Activated CD4-positive, alpha-beta memory T cell treated with anti-CD3 and anti-CD28 coated beads for 36 hours (primary cell): ENCODE measurements around the gene SUPT3H. TPM values are rescaled to one million over a fixed set of nuclear protein-coding genes. Genes with fewer than 3 reads are reported as not detected.

ENCODE experiments used
- CTCF ChIA-PET: fragments of 350-600 bp; sonication (Branson Sonifier 250); formaldehyde crosslinking; loops from one replicate; lab custom pipeline; 2021; ENCODE audit warnings: antibody characterized with exemption, inconsistent platforms; lab: Charles Lee
- POLR2A ChIA-PET: fragments of 350-600 bp; sonication (Branson Sonifier 250); formaldehyde crosslinking; loops from one replicate; lab custom pipeline; 2021; ENCODE audit warnings: antibody characterized with exemption; lab: Charles Lee
- DNase-seq: peaks from one replicate; pipeline ENCODE4 v3.0.0-alpha.2; 2020
- H3K27ac Mint-ChIP-seq: one replicate; pipeline ENCODE4 v1.8.0; 2021; ENCODE audit warnings: mixed read lengths
- H3K27me3 Mint-ChIP-seq: one replicate; pipeline ENCODE4 v1.8.0; 2021; ENCODE audit warnings: mixed read lengths
- H3K36me3 Mint-ChIP-seq: one replicate; pipeline ENCODE4 v1.8.0; 2021; ENCODE audit warnings: mixed read lengths
- H3K4me1 Mint-ChIP-seq: one replicate; pipeline ENCODE4 v1.8.0; 2021; ENCODE audit warnings: low read depth, mixed read lengths
- H3K4me3 Mint-ChIP-seq: one replicate; pipeline ENCODE4 v1.8.0; 2021; ENCODE audit warnings: mild to moderate bottlenecking, mixed read lengths
- H3K9me3 Mint-ChIP-seq: one replicate; pipeline ENCODE4 v1.8.0; 2021; ENCODE audit warnings: mixed read lengths
- intact Hi-C: fragments of 100-400 bp; cut with micrococcal nuclease; formaldehyde crosslinking; loops from one replicate; pipeline ENCODE4 v1.15.1; 2023
- total RNA-seq, 2 experiments: library from RNA; stranded (reverse); gene quantifications; one replicate each; pipeline ENCODE4 v1.2.3, GENCODE V29; 2021

SUPT3H gene
- total RNA-seq, 2 experiments from 2014 or later, result 17.4 to 18.2 TPM

DNA sequence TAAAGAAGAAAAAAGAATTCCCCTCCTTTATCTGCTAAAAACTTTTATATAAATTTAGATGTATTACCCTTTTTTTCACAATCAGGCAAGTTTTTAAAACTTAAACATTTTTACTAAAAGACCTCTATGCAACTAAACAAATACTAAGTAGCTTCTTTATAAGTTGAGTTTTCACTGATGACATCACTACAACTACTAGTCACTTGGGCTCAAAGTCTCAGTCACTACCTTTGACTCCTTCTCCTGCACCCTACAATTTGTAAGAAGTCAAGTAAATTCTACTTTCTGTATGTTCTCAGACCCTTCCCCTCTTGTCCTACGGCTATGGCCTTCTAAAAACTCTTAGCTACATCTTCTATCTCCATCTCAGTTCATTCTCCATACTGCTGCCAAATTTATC, 11.2 kb downstream of the SUPT3H start:
- Mint-ChIP-seq H3K9me3 (no peaks in the 10 kb centered on the region), H3K4me1 (peaks cover 10% of the 10 kb centered on the region), H3K27me3 (no peaks in the 10 kb centered on the region), H3K27ac (no peak overlapping the region), H3K4me3 (no peak overlapping the region), H3K36me3 (peaks cover 13% of the 10 kb centered on the region)
- ChIA-PET CTCF (interaction anchor here (2.7 kb wide), 1 partner anchor 711 kb away, joined by 10 read pairs; no protein-coding TSS in a partner anchor), POLR2A (no interaction called here)
- intact Hi-C loops, result no loop called here
- no peak for DNase-seq

DNA sequence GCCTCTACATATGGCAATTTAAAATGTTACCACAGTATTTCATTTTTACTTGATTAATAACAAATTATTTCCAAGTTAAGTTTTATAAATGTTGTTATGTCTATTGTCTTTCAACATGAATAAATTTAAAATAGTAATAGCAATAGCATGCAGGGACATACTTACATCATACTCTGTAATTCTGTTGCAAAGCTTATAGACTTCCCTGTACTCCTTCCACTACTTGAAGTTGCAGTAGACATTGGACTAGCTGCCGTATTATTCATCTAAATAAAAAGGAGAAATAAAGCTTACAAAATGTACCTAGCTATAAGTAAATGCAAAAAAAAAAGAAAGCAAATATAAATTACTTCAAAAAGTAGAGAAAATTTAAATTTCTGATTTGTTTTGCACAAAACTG, 12.7 kb downstream of the SUPT3H start:
- ChIA-PET POLR2A (no interaction called here), CTCF (interaction anchor here (2.7 kb wide), 1 partner anchor 709 kb away, joined by 10 read pairs; no protein-coding TSS in a partner anchor)
- Mint-ChIP-seq H3K27me3 (no peaks in the 10 kb centered on the region), H3K4me1 (peaks cover 5% of the 10 kb centered on the region), H3K36me3 (peaks cover 11% of the 10 kb centered on the region), H3K4me3 (no peak overlapping the region), H3K9me3 (no peaks in the 10 kb centered on the region), H3K27ac (no peak overlapping the region)
- no peak for DNase-seq
- intact Hi-C loops, result no loop called here

DNA sequence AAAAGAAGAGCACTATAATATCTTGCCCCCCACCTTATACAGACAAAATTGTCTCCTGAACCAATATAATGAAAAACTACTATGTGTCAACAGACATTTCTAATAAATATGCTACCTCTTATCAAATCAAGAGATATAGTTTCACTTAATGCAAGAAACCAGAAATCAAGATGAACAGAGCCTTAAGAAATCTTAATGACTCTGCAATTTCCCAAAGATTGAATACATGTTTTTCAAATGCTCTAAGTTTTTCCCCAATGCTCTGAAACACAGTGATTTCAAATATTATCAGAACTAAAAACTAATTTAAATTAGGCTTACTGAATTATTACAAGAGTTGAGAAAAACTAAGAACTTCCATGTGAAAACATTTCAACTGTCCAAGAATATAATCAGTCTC, 13.3 kb downstream of the SUPT3H start:
- intact Hi-C loops, result no loop called here
- Mint-ChIP-seq H3K36me3 (peaks cover 6% of the 10 kb centered on the region), H3K27ac (no peak overlapping the region), H3K4me3 (no peak overlapping the region), H3K9me3 (no peaks in the 10 kb centered on the region), H3K4me1 (peaks cover 5% of the 10 kb centered on the region), H3K27me3 (no peaks in the 10 kb centered on the region)
- CTCF ChIA-PET, result no interaction called here
- DNase-seq, result no peak
- POLR2A ChIA-PET, result no interaction called here

GRCh38 chr6:45353654-45354053, 24.1 kb downstream of the SUPT3H start:
- Mint-ChIP-seq H3K9me3 (no peaks in the 10 kb centered on the region), H3K27ac (no peak overlapping the region), H3K27me3 (no peaks in the 10 kb centered on the region), H3K4me1 (peaks cover 9% of the 10 kb centered on the region), H3K36me3 (no peaks in the 10 kb centered on the region), H3K4me3 (no peak overlapping the region)
- DNase-seq, result no peak
- POLR2A ChIA-PET, result no interaction called here
- intact Hi-C loops, result no loop called here
- CTCF ChIA-PET, result no interaction called here

DNA sequence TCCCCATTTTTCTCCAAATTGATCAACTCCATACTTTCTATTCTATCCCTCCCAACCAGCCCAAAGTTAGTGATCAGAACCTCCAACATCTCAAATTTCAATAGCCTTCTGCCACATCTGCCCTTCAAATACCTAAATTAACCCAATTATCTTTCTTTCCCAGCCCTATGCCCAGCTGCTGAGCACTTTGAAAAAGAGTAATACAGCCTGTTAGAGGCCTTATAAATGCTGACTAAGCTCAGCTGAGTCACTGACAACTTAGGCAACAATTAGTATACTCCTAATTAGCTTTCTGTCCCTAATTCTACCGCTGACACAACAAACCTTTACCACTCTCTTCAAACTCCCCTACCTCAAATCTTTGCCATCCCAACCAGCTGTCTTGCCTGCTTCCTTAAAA, 26.1 kb downstream of the SUPT3H start:
- Mint-ChIP-seq H3K27ac (no peak overlapping the region), H3K27me3 (no peaks in the 10 kb centered on the region), H3K9me3 (no peaks in the 10 kb centered on the region), H3K4me3 (no peak overlapping the region), H3K36me3 (no peaks in the 10 kb centered on the region), H3K4me1 (peaks cover 9% of the 10 kb centered on the region)
- CTCF ChIA-PET, result interaction anchor here (1.0 kb wide), 1 partner anchor 696 kb away, joined by 4 read pairs; no protein-coding TSS in a partner anchor
- intact Hi-C loops, result no loop called here
- POLR2A ChIA-PET, result no interaction called here
- DNase-seq, result no peak

- Mint-ChIP-seq H3K36me3 (no peaks in the 10 kb centered on the region), H3K27me3 (no peaks in the 10 kb centered on the region), H3K9me3 (no peaks in the 10 kb centered on the region), H3K4me1 (peaks cover 9% of the 10 kb centered on the region), H3K27ac (no peak overlapping the region), H3K4me3 (no peak overlapping the region)
- POLR2A ChIA-PET, result no interaction called here
- intact Hi-C loops, result no loop called here
- DNase-seq, result no peak
- CTCF ChIA-PET, result interaction anchor here (1.0 kb wide), 1 partner anchor 695 kb away, joined by 4 read pairs; no protein-coding TSS in a partner anchor
Measured at GRCh38 chr6:45351076-45351475, 26.7 kb downstream of the SUPT3H start.

GRCh38 chr6:45350186-45350710, 27.5 kb downstream of the SUPT3H start:
- Mint-ChIP-seq H3K4me1 (peaks cover 9% of the 10 kb centered on the region), H3K9me3 (no peaks in the 10 kb centered on the region), H3K4me3 (no peak overlapping the region), H3K27me3 (no peaks in the 10 kb centered on the region), H3K27ac (no peak overlapping the region), H3K36me3 (no peaks in the 10 kb centered on the region)
- DNase-seq, result no peak
- intact Hi-C loops, result no loop called here
- ChIA-PET POLR2A (no interaction called here), CTCF (interaction anchor here (1.0 kb wide), 1 partner anchor 694 kb away, joined by 4 read pairs; no protein-coding TSS in a partner anchor)

DNA sequence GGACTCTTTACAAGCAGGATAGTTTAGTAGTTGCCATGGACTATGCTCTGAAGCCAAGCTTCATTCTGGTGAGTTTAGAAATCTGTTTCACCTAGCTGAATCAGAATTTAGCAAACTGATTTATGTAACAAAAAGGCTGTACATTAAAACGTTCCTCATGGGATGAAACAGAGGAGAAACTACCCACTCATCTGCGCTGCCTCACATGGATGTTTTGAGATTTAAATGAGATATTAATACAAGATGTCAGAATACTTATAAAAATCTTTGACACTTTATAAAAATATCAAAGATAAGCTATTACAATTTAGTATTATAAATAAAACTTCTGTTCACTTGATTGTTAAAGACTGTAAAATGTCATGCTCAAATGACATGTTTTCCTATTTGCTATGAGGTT, 32.8 kb downstream of the SUPT3H start:
- H3K36me3 Mint-ChIP-seq, result no peaks in the 10 kb centered on the region
- CTCF ChIA-PET, result interaction anchor here (0.7 kb wide), 1 partner anchor 215 kb away, joined by 4 read pairs; no protein-coding TSS in a partner anchor
- POLR2A ChIA-PET, result no interaction called here
- DNase-seq, result no peak
- H3K27me3 Mint-ChIP-seq, result no peaks in the 10 kb centered on the region
- no peak overlapping the region for H3K4me3 Mint-ChIP-seq
- H3K27ac Mint-ChIP-seq, result no peak overlapping the region
- H3K9me3 Mint-ChIP-seq, result no peaks in the 10 kb centered on the region
- peaks cover 1% of the 10 kb centered on the region for H3K4me1 Mint-ChIP-seq
- intact Hi-C loops, result no loop called here

GRCh38 chr6:45328523-45328922, 49.2 kb downstream of the SUPT3H start:
- no peaks in the 10 kb centered on the region for H3K9me3 Mint-ChIP-seq
- no peaks in the 10 kb centered on the region for H3K27me3 Mint-ChIP-seq
- no peak overlapping the region for H3K27ac Mint-ChIP-seq
- CTCF ChIA-PET, result interaction anchor here (0.8 kb wide), 1 partner anchor 42 kb away, joined by 3 read pairs; no protein-coding TSS in a partner anchor
- H3K4me3 Mint-ChIP-seq, result no peak overlapping the region
- POLR2A ChIA-PET, result no interaction called here
- no peaks in the 10 kb centered on the region for H3K36me3 Mint-ChIP-seq
- DNase-seq, result no peak
- intact Hi-C loops, result no loop called here
- peaks cover 27% of the 10 kb centered on the region for H3K4me1 Mint-ChIP-seq

DNA sequence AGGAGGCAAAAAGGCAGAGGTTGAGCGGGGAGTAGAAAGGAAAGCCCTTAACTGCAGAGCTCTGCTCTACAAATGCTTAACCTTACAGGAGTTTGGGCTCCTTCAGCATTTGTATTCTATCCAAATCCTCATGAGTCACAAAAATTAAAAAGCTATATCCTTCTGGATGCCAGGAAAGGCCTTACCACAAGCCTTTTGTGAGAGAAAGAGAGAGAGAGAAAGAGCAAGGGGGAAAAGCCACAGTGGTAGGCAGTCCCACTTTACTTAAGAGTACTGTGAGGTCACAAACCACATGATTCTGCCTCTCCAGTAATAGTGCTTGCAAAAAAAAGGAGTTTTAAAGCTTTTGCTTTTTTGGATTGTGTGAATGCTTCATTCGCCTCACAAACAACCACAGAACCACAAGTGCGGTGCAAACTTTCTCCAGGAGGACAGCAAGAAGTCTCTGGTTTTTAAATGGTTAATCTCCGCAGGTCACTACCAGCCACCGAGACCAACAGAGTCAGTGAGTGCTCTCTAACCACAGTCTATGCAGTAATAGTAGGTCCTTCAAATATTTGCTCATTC, 49.7 kb downstream of the SUPT3H start, which contains the start of gene RUNX2:
RUNX2 (plus strand) TSS at position 375 of the 567 bp plus-strand sequence. CDS start 397 bp downstream, outside the sequence.
- H3K9me3 Mint-ChIP-seq, result no peaks in the 10 kb centered on the region
- intact Hi-C loops, result no loop called here
- H3K27ac Mint-ChIP-seq, result no peak within 1 kb of the TSS
- H3K4me3 Mint-ChIP-seq, result no peak within 1 kb of the TSS
- ChIA-PET POLR2A (interaction anchor here (0.6 kb wide), 1 partner anchor 485 kb away, joined by 3 read pairs; no protein-coding TSS in a partner anchor), CTCF (interaction anchor here (0.8 kb wide), 1 partner anchor 43 kb away, joined by 3 read pairs; no protein-coding TSS in a partner anchor)
- H3K36me3 Mint-ChIP-seq, result no peaks in the 10 kb centered on the region
- H3K4me1 Mint-ChIP-seq, result peaks cover 31% of the 10 kb centered on the region
- no peaks in the 10 kb centered on the region for H3K27me3 Mint-ChIP-seq
- no peak for DNase-seq

DNA sequence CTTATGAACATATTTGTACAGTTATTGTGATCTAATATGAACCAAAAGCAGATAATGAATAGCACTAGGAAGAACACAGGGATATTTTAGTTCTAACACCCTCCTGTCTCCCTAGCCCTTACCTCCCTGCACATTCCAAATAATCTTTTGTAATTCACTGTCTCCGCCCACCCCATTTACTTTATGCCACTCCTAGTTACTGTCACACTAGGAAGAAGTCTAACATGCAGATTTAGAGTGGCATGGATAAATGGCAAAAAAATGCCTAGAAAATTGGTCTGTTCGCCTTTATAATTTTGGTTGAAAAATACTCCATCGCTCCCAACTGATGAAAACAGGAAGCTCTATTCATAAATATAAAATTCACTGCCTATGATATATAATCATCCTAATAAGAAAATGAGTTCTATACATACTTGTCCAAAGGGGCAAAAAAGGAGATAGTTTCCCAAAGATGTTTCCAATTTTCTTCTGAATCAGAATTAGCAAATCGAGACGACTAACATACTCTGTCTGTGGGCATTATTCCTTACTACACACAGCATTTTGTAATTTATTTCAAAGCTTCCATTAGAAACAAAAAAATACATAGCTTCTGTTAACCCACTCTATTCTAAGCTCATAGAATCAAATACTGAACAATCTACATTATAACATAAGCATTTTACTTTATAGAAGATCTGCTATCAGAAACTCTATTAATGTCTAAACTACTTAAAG, 50.9 kb downstream of the SUPT3H start:
- H3K27ac Mint-ChIP-seq, result no peak overlapping the region
- no peaks in the 10 kb centered on the region for H3K27me3 Mint-ChIP-seq
- H3K4me3 Mint-ChIP-seq, result no peak overlapping the region
- H3K4me1 Mint-ChIP-seq, result peaks cover 35% of the 10 kb centered on the region
- ChIA-PET POLR2A (no interaction called here), CTCF (no interaction called here)
- H3K9me3 Mint-ChIP-seq, result no peaks in the 10 kb centered on the region
- no peaks in the 10 kb centered on the region for H3K36me3 Mint-ChIP-seq
- intact Hi-C loops, result no loop called here
- no peak for DNase-seq

GRCh38 chr6:45323656-45324224, 54.0 kb downstream of the SUPT3H start:
- intact Hi-C loops, result no loop called here
- Mint-ChIP-seq H3K4me3 (no peak overlapping the region), H3K27me3 (no peaks in the 10 kb centered on the region), H3K27ac (no peak overlapping the region), H3K4me1 (peaks cover 30% of the 10 kb centered on the region), H3K36me3 (no peaks in the 10 kb centered on the region), H3K9me3 (no peaks in the 10 kb centered on the region)
- ChIA-PET CTCF (interaction anchor here (1.5 kb wide), 1 partner anchor 668 kb away, joined by 3 read pairs; no protein-coding TSS in a partner anchor), POLR2A (no interaction called here)
- no peak for DNase-seq
